CD14-positive monocyte (primary cell): ENCODE measurements around the gene OR2AT4. TPM values are rescaled to one million over a fixed set of nuclear protein-coding genes. Genes with fewer than 3 reads are reported as not detected.
"Not testable (repeated sequence)": the region's sequence is repeated elsewhere in the genome, so short reads cannot be mapped to it uniquely, and the experiment has no call there.

ENCODE experiments used
- DNase-seq, 3 donors: peaks; one replicate each; pipeline ENCODE4 v3.0.0-alpha.2; 2011 to 2022
- H2AFZ ChIP-seq: 2 replicates; pipeline ENCODE4 v1.6.0; 2012; ENCODE audit warnings: mild to moderate bottlenecking, low read depth, low read length, inconsistent platforms; ENCODE audit not compliant: insufficient read depth, poor library complexity, severe bottlenecking
- H3K27ac ChIP-seq, 2 donors: 1 replicate in 1 of 2; 2 replicates in 1 of 2; pipeline ENCODE4 v1.5.1; 2012 to 2013; ENCODE audit warnings: low read length in 2 of 2, control low read depth in 1 of 2, inconsistent platforms in 1 of 2, low read depth in 1 of 2, mild to moderate bottlenecking in 1 of 2
- H3K27me3 ChIP-seq, 2 donors: one replicate each; pipeline versions ENCODE4 v1.6.0 to v1.6.1; 2011 to 2013; ENCODE audit warnings: low read length in 2 of 2; ENCODE audit not compliant: control insufficient read depth in 2 of 2, insufficient read depth in 2 of 2
- H3K36me3 ChIP-seq, 2 donors: replicated peaks in 1 of 2; 1 replicate in 1 of 2; 2 replicates in 1 of 2; pipeline versions ENCODE4 v1.5.1 to v1.6.1; 2012 to 2013; ENCODE audit warnings: low read length in 2 of 2, control low read depth in 1 of 2, inconsistent platforms in 1 of 2, mild to moderate bottlenecking in 1 of 2; ENCODE audit not compliant: insufficient read depth in 2 of 2, control insufficient read depth in 1 of 2
- H3K4me1 ChIP-seq, 2 donors: 1 replicate in 1 of 2; 2 replicates in 1 of 2; pipeline versions ENCODE4 v1.5.1 to v1.6.1; 2012 to 2013; ENCODE audit warnings: low read length in 2 of 2, control low read depth in 1 of 2, inconsistent platforms in 1 of 2, mild to moderate bottlenecking in 1 of 2, moderate library complexity in 1 of 2; ENCODE audit not compliant: insufficient read depth in 2 of 2, control insufficient read depth in 1 of 2
- H3K4me2 ChIP-seq: replicated peaks from 2 replicates; pipeline ENCODE3; 2012; ENCODE audit warnings: low read length, moderate library complexity, mild to moderate bottlenecking; ENCODE audit not compliant: poor library complexity, severe bottlenecking; ENCODE audit errors: extremely low read depth
- H3K4me3 ChIP-seq, 3 experiments: fragments of 200-600 bp in 1 of 3; sonication (generic) in 1 of 3; replicated peaks in 1 of 3; 1 replicate in 2 of 3; 2 replicates in 1 of 3; pipeline ENCODE4 v1.5.1; 2011 to 2013; ENCODE audit warnings: low read length in 3 of 3, mild to moderate bottlenecking in 3 of 3, control low read depth in 2 of 3, low read depth in 2 of 3, inconsistent platforms in 1 of 3, moderate library complexity in 1 of 3
- H3K79me2 ChIP-seq: 2 replicates; pipeline ENCODE4 v1.6.0; 2012; ENCODE audit warnings: mild to moderate bottlenecking, control low read depth, inconsistent platforms, low read length, moderate library complexity; ENCODE audit not compliant: insufficient read depth
- H3K9ac ChIP-seq: 2 replicates; pipeline ENCODE4 v1.6.0; 2017; ENCODE audit warnings: low read length, mild to moderate bottlenecking; ENCODE audit not compliant: insufficient read depth, poor library complexity, severe bottlenecking
- H3K9me3 ChIP-seq, 2 donors: replicated peaks in 1 of 2; 1 replicate in 1 of 2; 2 replicates in 1 of 2; pipeline versions ENCODE4 v1.5.1 to v1.6.1; 2012 to 2013; ENCODE audit warnings: low read length in 2 of 2, control low read depth in 1 of 2; ENCODE audit not compliant: control insufficient read depth in 1 of 2, insufficient read depth in 1 of 2
- H4K20me1 ChIP-seq: 2 replicates; pipeline ENCODE4 v1.6.0; 2012; ENCODE audit warnings: mild to moderate bottlenecking, low read length, control low read depth, moderate library complexity; ENCODE audit not compliant: insufficient read depth
- H3K27ac Mint-ChIP-seq, 7 donors: one replicate each; pipeline ENCODE4 v1.8.0; 2020; ENCODE audit warnings: mild to moderate bottlenecking in 7 of 7, mixed read lengths in 7 of 7, moderate library complexity in 6 of 7, inconsistent platforms in 2 of 7
- H3K27me3 Mint-ChIP-seq, 3 donors: one replicate each; pipeline ENCODE4 v1.8.0; 2021 to 2022; ENCODE audit warnings: low read depth in 3 of 3, mild to moderate bottlenecking in 3 of 3, mixed read lengths in 3 of 3, moderate library complexity in 3 of 3, inconsistent platforms in 1 of 3
- H3K36me3 Mint-ChIP-seq, 2 donors: one replicate each; pipeline ENCODE4 v1.8.0; 2020; ENCODE audit warnings: mixed read lengths in 2 of 2, inconsistent platforms in 1 of 2, mild to moderate bottlenecking in 1 of 2
- H3K4me1 Mint-ChIP-seq: one replicate; pipeline ENCODE4 v1.8.0; 2020; ENCODE audit warnings: mild to moderate bottlenecking, mixed read lengths
- H3K4me3 Mint-ChIP-seq, 2 donors: one replicate each; pipeline ENCODE4 v1.8.0; 2020; ENCODE audit warnings: mild to moderate bottlenecking in 2 of 2, mixed read lengths in 2 of 2, moderate library complexity in 1 of 2
- H3K9me3 Mint-ChIP-seq, 7 donors: one replicate each; pipeline ENCODE4 v1.8.0; 2020 to 2022; ENCODE audit warnings: mixed read lengths in 7 of 7, mild to moderate bottlenecking in 6 of 7, moderate library complexity in 6 of 7, inconsistent platforms in 2 of 7
- CTCF ChIP-seq: fragments of 200-600 bp; IDR thresholded peaks from one replicate; pipeline ENCODE4 v1.8.0; 2022; ENCODE audit warnings: antibody characterized with exemption, mild to moderate bottlenecking
- WGBS: methylation state at CpG from one replicate; pipeline ENCODE4 v1.1.5; 2013; ENCODE audit warnings: missing lambda C conversion rate; ENCODE audit not compliant: insufficient coverage; 5-methylcytosine and 5-hydroxymethylcytosine counted together
- intact Hi-C, 2 donors: fragments of 100-400 bp; cut with micrococcal nuclease; formaldehyde crosslinking; loops; one replicate each; pipeline versions ENCODE4 v1.15.0 to v1.15.1; 2023
- polyA plus RNA-seq, 3 donors: library from polyadenylated mRNA; depleted of rRNA in 1 of 3; unstranded in 2 of 3; stranded (reverse) in 1 of 3; fragments of 300-500 nt in 2 of 3; fragments of >200 nt in 1 of 3; fragmentation: Illumina TruSeq in 2 of 3; gene quantifications; 1 replicate in 2 of 3; 2 replicates in 1 of 3; pipeline ENCODE4 v1.2.3, GENCODE V29; 2012 to 2021

OR2AT4 gene
- polyA plus RNA-seq, 3 donors = not detected

GRCh38 chr11:75097173-75097557 is 489 bp upstream of the OR2AT4 start:
- Mint-ChIP-seq H3K9me3 (peaks cover 0 to 4% (median under 1%) of the 10 kb centered on the region in 7 donors), H3K27ac (no peak overlapping the region), H3K4me1 (no peaks in the 10 kb centered on the region), H3K27me3 (peaks cover 7 to 19% (median 16%) of the 10 kb centered on the region in 3 donors), H3K36me3 (no peaks in the 10 kb centered on the region), H3K4me3 (no peak overlapping the region)
- Histone ChIP-seq H3K36me3 (no peaks in the 10 kb centered on the region), H3K27ac (no peak overlapping the region), H3K27me3 (peaks cover 0 to 5% of the 10 kb centered on the region in 2 donors), H3K9ac (no peak overlapping the region), H3K4me1 (no peaks in the 10 kb centered on the region), H2AFZ (no peak overlapping the region), H3K9me3 (no peaks in the 10 kb centered on the region), H3K79me2 (no peaks in the 10 kb centered on the region), H3K4me2 (no peak overlapping the region), H4K20me1 (no peaks in the 10 kb centered on the region), H3K4me3 (no peak overlapping the region)
- intact Hi-C loops = no loop called here
- TF ChIP-seq CTCF = no peak
- no peak for DNase-seq
- no CpG with 5 or more reads among the region's 2 CpGs for WGBS

DNA sequence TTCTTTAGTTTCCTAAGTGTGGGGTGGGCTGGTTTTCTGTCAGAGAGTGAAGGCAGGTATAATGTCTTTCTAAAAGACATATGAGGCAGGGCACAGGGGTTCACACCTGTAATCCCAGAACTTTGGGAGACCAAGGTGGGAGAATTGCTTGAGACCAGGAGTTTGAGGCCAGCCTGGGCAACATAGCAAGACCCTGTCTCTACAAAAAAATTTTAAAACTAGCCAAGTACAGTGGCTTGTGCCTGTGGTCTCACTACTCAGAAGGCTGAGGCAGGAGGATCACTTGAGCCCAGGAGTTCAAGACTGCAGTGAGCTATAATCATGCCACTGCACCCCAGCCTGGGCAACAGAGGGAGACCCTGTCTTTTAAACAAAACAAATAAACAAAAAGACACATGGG is 2.3 kb downstream of the OR2AT4 start:
- Mint-ChIP-seq H3K9me3 (peaks cover 0 to 16% (median 5%) of the 10 kb centered on the region in 7 donors), H3K27me3 (peaks cover 2 to 14% (median 14%) of the 10 kb centered on the region in 3 donors), H3K4me3 (peak overlapping the region in 1 of 2 donors; percentile 49)
- H3K4me2 ChIP-seq, H3K4me3 ChIP-seq, H3K27ac Mint-ChIP-seq, intact Hi-C loops, H3K4me1 ChIP-seq, H3K27me3 ChIP-seq, H3K79me2 ChIP-seq, H3K9me3 ChIP-seq, H3K4me1 Mint-ChIP-seq, H4K20me1 ChIP-seq, DNase-seq, H3K27ac ChIP-seq, H3K36me3 Mint-ChIP-seq, H3K9ac ChIP-seq, H2AFZ ChIP-seq, H3K36me3 ChIP-seq: not testable (repeated sequence)
